NCI-H2081 (cell line): ENCODE results near the gene KCNK1.

Source experiments
- DNase-seq, 2 experiments: peaks; one replicate each; lab custom pipeline; 2025; lab: John Stamatoyannopoulos, UW

KCNK1 gene

DNA sequence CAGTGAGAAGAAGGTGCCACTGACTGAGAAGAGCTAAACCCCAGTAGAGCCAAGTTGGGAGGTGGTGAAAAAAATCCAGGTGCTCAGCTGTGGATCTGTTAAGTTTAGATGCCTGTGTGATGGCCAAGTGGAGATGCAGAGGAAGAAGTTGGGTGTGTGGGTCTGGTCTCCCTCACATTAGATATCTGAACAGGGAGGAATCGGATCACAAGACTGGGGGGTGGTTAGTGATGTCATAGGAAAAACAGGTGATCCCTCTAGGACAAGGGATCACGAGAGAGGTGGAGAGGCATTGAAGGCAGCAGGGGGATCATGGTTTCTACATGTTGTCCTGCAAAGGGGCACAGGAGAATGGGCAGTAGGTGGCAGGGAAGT, 22.6 kb downstream of the KCNK1 start:
- no peak for DNase-seq

- no peak for DNase-seq
Observed at GRCh38 chr1:233638513-233638912, 24.6 kb downstream of the KCNK1 start.

- DNase-seq = no peak
Observed at GRCh38 chr1:233639611-233640010, 25.7 kb downstream of the KCNK1 start.

- no peak for DNase-seq
Observed at GRCh38 chr1:233640179-233640578, 26.3 kb downstream of the KCNK1 start.

GRCh38 chr1:233641029-233641428, 27.1 kb downstream of the KCNK1 start:
- no peak for DNase-seq

DNA sequence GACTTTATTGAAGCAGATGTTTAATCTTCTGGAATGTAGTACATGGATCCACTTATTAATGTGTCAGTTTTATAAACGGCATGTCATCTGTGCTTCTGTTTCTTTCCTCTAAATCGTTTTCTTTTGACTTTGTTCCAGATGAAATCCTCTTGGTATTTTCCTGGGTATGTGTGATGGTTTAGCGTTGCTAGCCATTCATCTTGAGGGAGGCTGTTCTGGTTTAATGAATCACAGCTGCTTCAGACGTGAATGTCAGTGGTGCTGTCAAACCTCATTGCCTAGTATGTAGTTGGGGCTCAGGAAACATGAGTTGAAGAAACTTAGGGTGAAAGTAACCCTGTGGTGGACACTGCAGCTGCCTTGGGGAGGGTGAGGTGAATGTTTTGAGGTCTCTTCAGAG, 33.2 kb downstream of the KCNK1 start:
- DNase-seq = no peak

- DNase-seq = no peak
Observed at GRCh38 chr1:233647636-233648035, 33.7 kb downstream of the KCNK1 start.

DNA sequence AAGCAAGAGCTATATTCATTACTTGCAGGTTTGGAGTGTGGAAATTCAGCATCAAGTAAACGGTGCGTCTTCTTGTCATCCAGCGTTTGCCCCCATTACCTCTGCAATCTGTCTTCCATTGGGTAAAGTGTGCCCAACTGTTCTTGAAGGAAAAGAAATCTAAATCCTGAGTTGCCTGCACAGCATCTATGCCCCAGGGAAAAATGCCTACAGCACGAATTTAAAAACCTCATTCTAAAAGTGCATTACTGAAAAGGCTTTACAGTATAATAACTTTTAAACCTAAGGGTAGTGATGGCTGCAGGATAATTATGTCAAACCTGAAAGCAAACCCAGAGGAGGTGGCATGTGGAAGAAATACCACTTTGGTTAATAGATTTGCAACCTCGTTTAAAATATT, 37.2 kb downstream of the KCNK1 start:
- DNase-seq = no peak

GRCh38 chr1:233651563-233652233, 37.8 kb downstream of the KCNK1 start:
- DNase-seq = no peak

- no peak for DNase-seq
Observed at GRCh38 chr1:233652526-233652925, 38.6 kb downstream of the KCNK1 start.

- no peak for DNase-seq
Observed at GRCh38 chr1:233654658-233655280, 40.9 kb downstream of the KCNK1 start.

GRCh38 chr1:233655301-233655740, 41.4 kb downstream of the KCNK1 start:
- no peak for DNase-seq

- peak in 1 of 2 experiments; percentile 39 for DNase-seq
Observed at GRCh38 chr1:233656032-233656635, 42.2 kb downstream of the KCNK1 start.

DNA sequence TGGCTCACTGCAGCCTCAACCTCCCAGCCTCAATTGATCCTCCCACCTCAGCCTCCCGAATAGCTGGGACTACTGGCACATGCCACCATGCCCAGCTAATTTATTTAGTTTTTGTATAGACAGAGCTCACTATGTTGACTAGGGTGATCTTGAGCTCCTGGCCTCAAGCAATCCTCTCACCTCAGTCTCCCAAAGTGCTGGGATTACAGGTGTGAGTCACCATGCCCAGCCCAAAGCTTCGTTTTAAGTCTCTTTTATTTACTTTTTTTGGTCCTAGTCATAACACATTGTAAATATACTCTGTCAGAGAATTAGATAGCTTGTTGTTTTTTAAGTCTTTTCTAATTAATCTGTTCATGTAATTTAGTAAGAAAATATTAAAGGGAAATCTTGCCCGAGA, 42.8 kb downstream of the KCNK1 start:
- no peak for DNase-seq

DNA sequence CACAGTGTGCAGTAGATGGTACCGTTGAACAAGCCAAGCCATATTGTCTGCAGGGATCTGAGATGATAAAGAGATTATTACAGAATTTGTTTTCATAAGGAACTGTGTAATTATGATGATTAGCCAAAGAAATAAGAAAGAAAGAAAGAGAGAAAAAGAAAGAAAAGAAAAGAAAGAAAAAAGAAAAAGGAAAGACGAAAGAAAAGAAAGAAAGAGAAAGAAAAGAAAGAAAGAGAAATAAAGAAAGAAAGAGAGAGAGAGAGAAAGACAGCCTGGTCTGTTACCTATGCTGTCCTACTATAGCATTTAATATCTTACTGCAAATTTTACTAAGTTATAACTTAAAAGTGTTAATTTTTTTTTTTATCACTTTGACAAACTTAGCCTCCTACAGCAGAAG, 43.6 kb downstream of the KCNK1 start:
- no peak for DNase-seq

DNA sequence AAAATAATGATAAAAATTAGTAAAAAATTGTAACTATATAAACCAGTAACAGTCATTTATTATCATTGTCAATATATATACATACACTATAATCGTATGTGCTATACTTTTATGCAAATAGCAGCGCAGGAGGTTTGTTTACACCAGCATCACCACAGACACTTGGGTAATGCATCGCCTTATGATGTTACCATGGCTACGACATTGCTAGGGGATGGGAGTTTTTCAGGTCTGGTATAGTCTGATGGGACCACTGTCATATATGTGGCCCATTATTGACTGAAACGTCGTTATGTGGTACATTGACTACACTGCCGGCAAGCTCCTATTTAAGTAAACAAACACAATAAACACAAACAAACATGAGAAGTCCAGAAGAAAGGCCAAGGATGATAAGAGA, 45.6 kb downstream of the KCNK1 start:
- DNase-seq = no peak

DNA sequence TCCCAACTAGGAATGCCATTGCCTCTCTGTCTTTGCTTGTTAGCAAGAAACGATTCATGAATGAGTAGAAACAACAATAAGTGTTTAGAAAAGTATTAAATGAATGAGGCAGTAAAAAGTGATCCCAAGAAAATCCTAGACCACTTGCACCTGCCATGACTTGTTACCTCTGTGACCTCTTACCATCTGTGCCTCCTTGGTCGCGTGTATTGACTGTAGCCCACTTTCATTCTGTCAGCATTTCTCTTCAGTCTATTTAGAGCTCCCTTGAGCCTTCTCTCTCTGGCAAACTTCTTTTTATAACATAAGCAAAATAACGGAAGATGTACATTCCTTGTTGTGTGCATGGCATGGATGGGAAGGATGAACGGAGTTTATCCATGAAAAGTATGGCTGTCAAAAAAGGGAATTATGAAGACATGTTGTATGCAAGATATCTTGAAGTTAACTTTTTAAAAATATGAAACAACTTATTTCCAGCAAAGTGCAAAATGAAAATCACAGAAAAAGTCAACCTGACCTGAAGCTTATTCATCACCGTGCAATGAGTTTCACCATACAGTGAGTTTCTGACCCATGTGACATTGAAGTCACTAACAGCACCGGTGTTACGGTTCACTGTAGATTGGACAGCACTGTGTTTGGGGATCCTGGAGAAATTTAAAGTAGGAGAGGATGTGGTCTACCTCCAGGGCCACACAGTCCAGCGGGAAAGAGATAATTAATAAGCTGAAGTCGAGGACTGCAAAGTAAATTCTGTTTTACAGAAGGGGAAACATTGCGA, 47.7 kb downstream of the KCNK1 start:
- DNase-seq = no peak

GRCh38 chr1:233662575-233663304, 48.8 kb downstream of the KCNK1 start:
- DNase-seq = no peak

- no peak for DNase-seq
Observed at GRCh38 chr1:233664253-233664652, 50.3 kb downstream of the KCNK1 start.

DNA sequence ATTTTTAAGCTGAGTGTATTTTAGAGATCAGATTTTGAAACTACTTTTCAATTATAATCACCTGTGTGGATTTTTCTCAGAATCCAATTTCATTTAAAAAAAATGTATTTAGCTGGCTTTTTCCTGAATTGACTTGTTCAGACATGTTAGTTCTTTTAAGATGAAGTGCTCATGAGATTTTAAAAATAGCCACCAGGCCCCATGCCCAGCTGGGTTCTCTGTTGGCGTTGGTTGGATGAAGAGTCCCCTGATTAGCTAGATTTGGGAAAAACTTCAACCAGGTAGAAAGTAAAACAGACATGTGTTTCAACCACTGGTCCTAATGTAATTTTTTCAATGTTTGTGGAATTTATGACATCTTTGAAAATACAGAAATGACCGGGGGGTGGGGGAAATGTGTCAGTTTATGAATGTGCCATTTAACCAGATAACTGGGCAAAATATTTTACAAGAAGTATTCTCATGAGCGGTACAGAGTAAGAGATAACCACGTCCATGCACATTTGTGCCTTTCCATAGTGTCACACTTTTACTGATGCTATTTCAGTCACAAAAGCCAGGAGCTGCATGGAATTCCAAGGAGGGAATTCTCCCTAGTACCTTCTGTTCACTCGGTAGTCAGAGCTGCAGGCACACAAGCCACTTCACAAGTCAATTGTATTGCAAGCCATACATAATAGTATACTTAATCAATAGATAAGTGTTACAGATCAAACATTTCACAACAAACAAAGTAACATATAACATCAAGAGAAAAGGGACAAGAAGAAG, 51.1 kb downstream of the KCNK1 start:
- DNase-seq = no peak

DNA sequence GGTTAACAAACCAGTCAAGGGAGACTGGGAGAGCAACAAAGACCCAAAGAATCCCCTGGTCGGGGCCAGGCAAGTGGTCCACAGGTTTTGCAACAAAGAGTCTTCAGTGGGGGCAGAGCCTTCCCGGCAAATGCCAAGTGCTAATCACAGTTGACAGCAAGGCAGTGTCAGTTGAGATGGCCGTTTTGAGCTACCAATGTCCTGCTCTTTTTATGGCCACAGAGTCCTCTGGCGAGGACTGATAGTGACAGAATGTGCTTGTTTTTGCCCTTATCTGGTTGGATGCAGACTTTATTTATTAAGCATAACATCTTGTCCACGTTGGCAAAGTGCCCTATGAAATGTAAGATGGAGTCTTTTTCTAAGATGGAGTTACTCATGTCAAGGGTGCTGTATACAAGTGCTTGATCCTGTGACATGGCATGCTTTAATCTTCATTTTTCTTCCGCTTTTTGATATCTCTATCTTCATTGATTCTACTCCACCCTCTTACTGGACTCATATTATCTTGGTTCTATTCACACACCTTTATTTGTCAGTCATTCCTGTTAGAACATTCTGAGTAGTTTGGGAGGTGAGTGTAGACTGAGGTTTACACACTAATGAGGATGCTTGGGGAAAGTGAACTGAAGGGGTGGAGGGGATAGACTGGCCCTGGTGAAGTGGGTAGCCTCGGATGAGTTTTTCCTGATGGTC, 51.8 kb downstream of the KCNK1 start:
- DNase-seq = no peak
